Glomerular endothelial cell (primary cell): ENCODE measurements around the gene MAD2L2. TPM values are rescaled to one million over a fixed set of nuclear protein-coding genes. Genes with fewer than 3 reads are reported as not detected.
A peak's percentile ranks its signal among the peaks of the same experiment; 100 is the strongest.

Source experiments
- DNase-seq: peaks from one replicate; pipeline ENCODE4 v3.0.0-alpha.2; 2011; ENCODE audit warnings: low read depth, low spot score; ENCODE audit errors: extremely low read depth
- total RNA-seq: library from RNA; depleted of rRNA; stranded (reverse); fragments of >200 nt; gene quantifications from 2 replicates; pipeline ENCODE4 v1.2.3, GENCODE V29; 2015

The MAD2L2 gene
- total RNA-seq, 1 donor from 2014 or later = 35.1 TPM

GRCh38 chr1:11654137-11654938 lies 26.6 kb downstream of the MAD2L2 start, which contains the start of the genes FBXO2 and FBXO44:
Gene FBXO2, minus strand, starts transcription at chr1:11654429. Its CDS starts 89 bp downstream, at chr1:11654340.
Gene FBXO44, plus strand, starts transcription at chr1:11654877. Its CDS starts 959 bp downstream, at chr1:11655836.
- no peak for DNase-seq

GRCh38 chr1:11653861-11654136 lies 27.1 kb downstream of the MAD2L2 start:
- no peak for DNase-seq

GRCh38 chr1:11653101-11653860 lies 27.7 kb downstream of the MAD2L2 start:
- no peak for DNase-seq

GRCh38 chr1:11652203-11652780 lies 28.7 kb downstream of the MAD2L2 start:
- no peak for DNase-seq

GRCh38 chr1:11651017-11651416 lies 29.9 kb downstream of the MAD2L2 start:
- no peak for DNase-seq

- DNase-seq = peak; percentile 10
These were observed 30.5 kb downstream of the MAD2L2 start for GRCh38 chr1:11650331-11650991.

- no peak for DNase-seq
These were observed 31.2 kb downstream of the MAD2L2 start for GRCh38 chr1:11649624-11650330.

GRCh38 chr1:11649237-11649623 lies 31.7 kb downstream of the MAD2L2 start:
- DNase-seq = no peak

GRCh38 chr1:11648732-11649158 lies 32.2 kb downstream of the MAD2L2 start:
- DNase-seq = no peak

GRCh38 chr1:11648039-11648438 lies 32.9 kb downstream of the MAD2L2 start:
- DNase-seq = no peak

- DNase-seq = no peak
These were observed 33.6 kb downstream of the MAD2L2 start for GRCh38 chr1:11647333-11647732.

GRCh38 chr1:11646317-11646716 lies 34.6 kb downstream of the MAD2L2 start:
- DNase-seq = no peak

- peak; percentile 25 for DNase-seq
These were observed 35.2 kb downstream of the MAD2L2 start for GRCh38 chr1:11645670-11646265.

- DNase-seq = no peak
These were observed 35.7 kb downstream of the MAD2L2 start for GRCh38 chr1:11645270-11645669.

GRCh38 chr1:11643782-11644181 lies 37.2 kb downstream of the MAD2L2 start:
- DNase-seq = no peak

- peak; percentile 33 for DNase-seq
These were observed 38.4 kb downstream of the MAD2L2 start for GRCh38 chr1:11642418-11643017.

GRCh38 chr1:11641776-11642305 lies 39.1 kb downstream of the MAD2L2 start:
- no peak for DNase-seq

- no peak for DNase-seq
These were observed 40.0 kb downstream of the MAD2L2 start for GRCh38 chr1:11640944-11641343.

GRCh38 chr1:11640101-11640500 lies 40.8 kb downstream of the MAD2L2 start:
- no peak for DNase-seq
